Fibroblast of villous mesenchyme (primary cell): ENCODE results near the gene DENND1C. TPM values are rescaled to one million over a fixed set of nuclear protein-coding genes. Genes with fewer than 3 reads are reported as not detected.

ENCODE experiments used
- DNase-seq: peaks from one replicate; pipeline ENCODE4 v3.0.0-alpha.2; 2010; ENCODE audit warnings: low read depth
- H3K4me3 ChIP-seq: 2 replicates; pipeline ENCODE4 v1.5.1; 2011; ENCODE audit warnings: low read depth, mild to moderate bottlenecking, low read length
- total RNA-seq: library from RNA; depleted of rRNA; stranded (reverse); fragments of >200 nt; gene quantifications from 2 replicates; pipeline ENCODE4 v1.2.3, GENCODE V29; 2012
- TF ChIP-seq, protein P1 (sequence below): IDR thresholded peaks from 2 replicates; pipeline ENCODE4 v1.5.1; 2012; ENCODE audit warnings: low read depth, mild to moderate bottlenecking, low read length; ENCODE audit not compliant: insufficient read depth

Gene DENND1C
- total RNA-seq, 1 donor: not detected

DNA sequence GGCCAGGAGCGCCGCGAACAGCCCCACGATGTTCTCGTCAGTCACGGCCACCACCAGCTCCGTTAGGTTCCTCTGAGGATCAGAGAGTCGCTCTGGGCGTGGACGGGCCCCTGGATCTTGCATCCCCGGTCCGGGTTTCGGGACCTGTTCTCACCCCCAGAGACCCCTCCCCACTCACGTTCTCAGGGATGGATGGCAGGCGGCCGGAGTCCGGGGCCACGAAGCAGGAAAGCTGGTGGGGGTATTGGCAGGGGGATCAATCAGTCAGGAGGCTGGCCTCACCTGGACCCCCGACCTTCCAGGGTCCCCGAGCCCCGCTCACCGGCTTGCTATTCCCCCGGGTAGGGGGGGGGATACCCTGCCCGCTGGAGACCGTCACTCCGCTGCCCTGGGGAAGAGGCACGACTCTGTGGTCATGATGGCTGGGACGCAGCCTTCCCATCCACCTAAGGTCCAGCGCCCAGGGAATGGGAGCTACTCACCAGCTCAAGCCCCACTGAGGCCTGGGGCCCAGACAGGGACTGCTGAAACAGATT is 4.6 kb downstream of the DENND1C start:
- TF ChIP-seq, protein P1, sequence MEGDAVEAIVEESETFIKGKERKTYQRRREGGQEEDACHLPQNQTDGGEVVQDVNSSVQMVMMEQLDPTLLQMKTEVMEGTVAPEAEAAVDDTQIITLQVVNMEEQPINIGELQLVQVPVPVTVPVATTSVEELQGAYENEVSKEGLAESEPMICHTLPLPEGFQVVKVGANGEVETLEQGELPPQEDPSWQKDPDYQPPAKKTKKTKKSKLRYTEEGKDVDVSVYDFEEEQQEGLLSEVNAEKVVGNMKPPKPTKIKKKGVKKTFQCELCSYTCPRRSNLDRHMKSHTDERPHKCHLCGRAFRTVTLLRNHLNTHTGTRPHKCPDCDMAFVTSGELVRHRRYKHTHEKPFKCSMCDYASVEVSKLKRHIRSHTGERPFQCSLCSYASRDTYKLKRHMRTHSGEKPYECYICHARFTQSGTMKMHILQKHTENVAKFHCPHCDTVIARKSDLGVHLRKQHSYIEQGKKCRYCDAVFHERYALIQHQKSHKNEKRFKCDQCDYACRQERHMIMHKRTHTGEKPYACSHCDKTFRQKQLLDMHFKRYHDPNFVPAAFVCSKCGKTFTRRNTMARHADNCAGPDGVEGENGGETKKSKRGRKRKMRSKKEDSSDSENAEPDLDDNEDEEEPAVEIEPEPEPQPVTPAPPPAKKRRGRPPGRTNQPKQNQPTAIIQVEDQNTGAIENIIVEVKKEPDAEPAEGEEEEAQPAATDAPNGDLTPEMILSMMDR: no peak
- DNase-seq: no peak
- H3K4me3 ChIP-seq: no peak overlapping the region

DNA sequence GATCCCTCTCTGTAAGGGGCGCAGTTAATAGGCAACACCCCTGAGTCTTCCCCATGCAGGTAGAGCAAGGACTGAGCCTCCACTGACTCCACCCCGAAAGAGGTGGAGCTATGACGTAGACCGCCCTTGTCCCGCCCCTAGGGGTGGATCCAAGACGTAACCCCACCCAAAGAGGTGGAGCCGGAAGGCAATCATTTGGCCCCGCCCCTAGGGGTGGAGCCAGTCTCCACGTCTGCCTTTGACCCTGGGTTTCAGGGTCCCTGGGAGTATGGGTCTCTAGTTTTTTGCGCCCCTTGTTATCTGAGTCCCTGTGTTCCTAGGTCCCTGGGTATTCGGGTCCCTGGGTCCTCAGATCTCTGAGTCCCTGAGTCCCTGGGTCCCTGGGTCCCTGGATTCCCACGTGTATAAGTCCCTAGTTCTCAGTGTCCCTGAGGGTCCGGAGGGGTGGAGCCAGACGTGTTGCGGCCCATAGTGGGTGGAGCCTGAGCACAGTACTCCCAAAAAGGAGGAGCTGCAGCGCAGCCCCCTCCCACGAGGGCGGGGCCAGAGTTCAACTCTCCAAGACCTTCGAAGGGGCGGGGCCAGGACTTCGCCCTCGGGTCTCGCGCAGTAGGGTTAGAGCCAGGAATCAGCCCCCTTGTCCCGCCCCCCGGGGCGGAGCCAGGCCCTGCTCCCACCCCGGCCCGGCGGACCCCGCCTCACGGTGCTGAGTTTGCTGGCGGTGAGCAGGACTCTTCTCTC is 5.3 kb downstream of the DENND1C start:
- TF ChIP-seq, protein P1: no peak
- DNase-seq: peak; percentile 11
- no peak overlapping the region for H3K4me3 ChIP-seq

DNA sequence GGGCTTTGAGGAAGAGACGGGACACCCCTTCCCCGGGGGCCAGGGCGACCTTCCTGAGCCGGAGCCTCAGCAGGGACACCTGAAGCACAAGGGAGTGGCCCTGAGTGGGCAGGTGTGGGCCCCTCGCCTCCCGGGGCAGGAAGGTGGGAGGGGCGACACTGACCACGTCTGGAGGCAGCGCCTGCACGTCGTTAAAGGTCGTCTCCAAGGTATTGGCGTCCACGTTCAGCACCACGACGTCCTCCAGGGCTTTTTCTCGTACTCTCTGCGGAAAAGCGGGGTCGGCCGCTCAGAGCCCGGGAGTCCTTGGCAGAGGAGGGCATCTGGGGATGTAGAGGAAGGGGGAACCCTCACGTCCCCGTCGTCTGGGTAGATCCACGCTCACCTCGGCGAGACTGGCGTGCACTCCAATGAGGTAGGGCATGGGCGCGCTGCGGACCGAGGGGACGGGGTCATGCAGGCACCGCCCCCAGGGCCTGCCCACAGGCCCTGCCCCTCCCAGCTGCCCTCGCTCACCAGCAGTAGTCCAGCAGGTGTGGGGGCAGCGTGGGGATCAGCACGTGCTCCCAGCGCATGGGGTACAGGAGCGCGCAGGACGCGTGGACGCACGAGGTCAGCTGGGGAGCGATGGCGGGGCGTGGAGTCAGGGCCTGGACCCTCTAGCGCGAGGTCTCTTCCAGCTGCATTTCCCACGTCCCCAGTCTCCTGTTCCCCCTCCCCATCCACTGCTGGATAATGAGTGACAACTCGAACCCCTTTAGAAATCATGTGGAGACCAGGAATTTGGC is 6.1 kb downstream of the DENND1C start:
- no peak overlapping the region for H3K4me3 ChIP-seq
- no peak for DNase-seq
- TF ChIP-seq, protein P1: no peak

DNA sequence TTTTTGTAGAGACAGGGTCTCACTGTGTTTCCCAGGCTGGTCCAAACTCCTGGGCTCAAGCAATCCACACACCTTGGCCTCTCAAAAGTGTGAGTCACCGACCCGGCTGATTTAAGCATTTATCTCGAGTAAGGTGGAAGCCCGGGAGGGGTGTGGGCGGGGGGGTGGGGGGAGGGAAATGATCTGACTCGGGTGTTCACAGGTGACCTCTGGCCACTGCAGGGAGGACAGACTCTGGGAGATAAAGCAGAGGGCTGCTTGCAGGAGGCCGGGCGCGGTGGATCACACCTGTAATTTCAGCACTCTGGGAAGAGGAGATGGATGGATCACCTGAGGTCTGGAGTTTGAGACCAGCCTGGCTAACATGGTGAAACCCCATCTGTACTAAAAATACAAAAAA is 7.9 kb downstream of the DENND1C start:
- DNase-seq: no peak
- H3K4me3 ChIP-seq: no peak overlapping the region
- TF ChIP-seq, protein P1: no peak

DNA sequence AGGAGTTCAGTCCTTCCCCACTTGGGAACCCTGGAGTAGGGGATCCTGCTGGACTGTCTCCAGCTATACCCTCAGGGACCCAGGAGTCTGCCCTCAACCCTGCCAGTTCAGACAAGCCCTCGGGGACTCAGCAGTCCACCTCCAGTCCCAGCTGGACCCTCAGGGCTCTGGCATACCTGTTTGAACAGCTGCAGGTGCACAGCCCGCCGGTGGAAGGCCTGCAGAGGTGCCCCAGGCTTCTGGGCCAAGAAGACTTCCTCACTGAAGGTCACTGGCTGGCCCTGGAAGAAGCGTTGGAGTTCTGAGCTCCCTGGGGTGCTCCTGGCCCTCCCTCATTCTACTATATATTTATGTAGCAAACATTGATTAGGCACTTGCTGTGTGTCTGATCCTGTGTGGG is 8.9 kb downstream of the DENND1C start:
- DNase-seq: no peak
- TF ChIP-seq, protein P1: no peak
- H3K4me3 ChIP-seq: no peak overlapping the region

DNA sequence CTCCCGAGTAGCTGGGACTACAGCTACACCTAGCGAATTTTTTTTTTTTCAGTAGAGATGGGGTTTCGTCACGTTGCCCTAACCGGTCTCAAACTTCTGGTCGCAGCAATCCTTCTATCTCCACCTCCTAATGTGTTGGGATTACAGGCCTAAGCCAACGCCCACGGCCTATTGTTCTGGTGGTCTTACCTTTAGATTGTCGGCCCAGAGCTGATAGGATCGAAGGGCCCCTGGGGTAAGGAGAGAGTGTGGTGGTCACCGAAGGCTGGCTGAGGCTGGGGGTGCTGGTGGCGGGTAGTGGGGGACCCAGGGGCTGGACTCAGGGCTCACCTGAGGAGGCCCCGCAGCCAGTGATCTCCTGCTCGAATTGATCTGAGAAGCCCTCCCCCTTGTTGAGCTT is 10.5 kb downstream of the DENND1C start:
- DNase-seq: no peak
- H3K4me3 ChIP-seq: no peak overlapping the region
- TF ChIP-seq, protein P1: no peak
